Trophoblast cell (in vitro differentiated cells and primary cell): ENCODE data around the gene INPP4A.

Source experiments
- DNase-seq, 2 donors: peaks; one replicate each; pipeline ENCODE4 v3.0.0-alpha.2; 2016
- H2AFZ ChIP-seq: 2 replicates; pipeline ENCODE4 v1.6.1; 2013; ENCODE audit warnings: low read length, moderate library complexity, mild to moderate bottlenecking; ENCODE audit not compliant: insufficient read depth, poor library complexity
- H2AK5ac ChIP-seq: 2 replicates; pipeline ENCODE4 v1.6.1; 2013; ENCODE audit warnings: mild to moderate bottlenecking, low read length
- H2BK120ac ChIP-seq: 2 replicates; pipeline ENCODE4 v1.6.1; 2013; ENCODE audit warnings: low read length, mild to moderate bottlenecking, moderate library complexity; ENCODE audit not compliant: insufficient read depth, poor library complexity
- H2BK12ac ChIP-seq: 2 replicates; pipeline ENCODE4 v1.6.1; 2013; ENCODE audit warnings: mild to moderate bottlenecking, low read length, moderate library complexity
- H2BK5ac ChIP-seq: 2 replicates; pipeline ENCODE4 v1.6.1; 2013; ENCODE audit warnings: low read length, low read depth, moderate library complexity, mild to moderate bottlenecking; ENCODE audit not compliant: poor library complexity
- H3K14ac ChIP-seq: 2 replicates; pipeline ENCODE4 v1.6.1; 2013; ENCODE audit warnings: mild to moderate bottlenecking, low read length
- H3K18ac ChIP-seq: 2 replicates; pipeline ENCODE4 v1.6.1; 2013; ENCODE audit warnings: mild to moderate bottlenecking, low read length
- H3K23ac ChIP-seq: 2 replicates; pipeline ENCODE4 v1.6.1; 2013; ENCODE audit warnings: low read length
- H3K27ac ChIP-seq: 2 replicates; pipeline ENCODE4 v1.5.1; 2013; ENCODE audit warnings: low read depth, mild to moderate bottlenecking, inconsistent platforms, low read length, moderate library complexity
- H3K27me3 ChIP-seq: 2 replicates; pipeline ENCODE4 v1.6.1; 2013; ENCODE audit warnings: inconsistent platforms, mild to moderate bottlenecking, low read length, moderate library complexity; ENCODE audit not compliant: insufficient read depth
- H3K36me3 ChIP-seq, 2 experiments: 1 replicate in 1 of 2; 2 replicates in 1 of 2; pipeline ENCODE4 v1.6.1; 2013; ENCODE audit warnings: low read length in 2 of 2, mild to moderate bottlenecking in 2 of 2, moderate library complexity in 1 of 2; ENCODE audit not compliant: insufficient read depth in 2 of 2, control insufficient read depth in 1 of 2
- H3K4ac ChIP-seq: 2 replicates; pipeline ENCODE4 v1.6.1; 2013; ENCODE audit warnings: low read depth, mild to moderate bottlenecking, low read length, moderate library complexity
- H3K4me1 ChIP-seq, 2 experiments: 1 replicate in 1 of 2; 2 replicates in 1 of 2; pipeline ENCODE4 v1.6.1; 2013; ENCODE audit warnings: low read length in 2 of 2, mild to moderate bottlenecking in 2 of 2, moderate library complexity in 1 of 2; ENCODE audit not compliant: insufficient read depth in 2 of 2, control insufficient read depth in 1 of 2
- H3K4me2 ChIP-seq: 2 replicates; pipeline ENCODE4 v1.6.1; 2013; ENCODE audit warnings: inconsistent platforms, mild to moderate bottlenecking, low read length, moderate library complexity
- H3K4me3 ChIP-seq: 2 replicates; pipeline ENCODE4 v1.5.1; 2013; ENCODE audit warnings: mild to moderate bottlenecking, low read depth, low read length, inconsistent platforms
- H3K79me1 ChIP-seq: one replicate; pipeline ENCODE4 v1.6.1; 2013; ENCODE audit warnings: low read length
- H3K79me2 ChIP-seq: 2 replicates; pipeline ENCODE4 v1.6.1; 2013; ENCODE audit warnings: low read length, mild to moderate bottlenecking; ENCODE audit not compliant: control insufficient read depth, insufficient read depth, poor library complexity
- H3K9ac ChIP-seq: 2 replicates; pipeline ENCODE4 v1.6.1; 2013; ENCODE audit warnings: mild to moderate bottlenecking, low read length
- H3K9me3 ChIP-seq: 2 replicates; pipeline ENCODE4 v1.6.1; 2013; ENCODE audit warnings: low read depth, mild to moderate bottlenecking, control low read depth, inconsistent platforms, low read length; ENCODE audit not compliant: insufficient read depth
- H4K12ac ChIP-seq: 2 replicates; pipeline ENCODE4 v1.6.1; 2013; ENCODE audit warnings: low read depth, mild to moderate bottlenecking, low read length, moderate library complexity
- H4K8ac ChIP-seq: 2 replicates; pipeline ENCODE4 v1.6.1; 2013; ENCODE audit warnings: low read depth, mild to moderate bottlenecking, low read length, moderate library complexity
- H4K91ac ChIP-seq: one replicate; pipeline ENCODE4 v1.6.1; 2013; ENCODE audit warnings: low read depth, mild to moderate bottlenecking, low read length, moderate library complexity
- WGBS: extraction: QIAGEN DNeasy Blood & Tissue Kit; methylation state at CpG from one replicate; pipeline ENCODE4 v1.1.7; 2013; ENCODE audit warnings: missing lambda C conversion rate; ENCODE audit not compliant: insufficient read length, insufficient coverage; ENCODE audit errors: extremely low coverage; 5-methylcytosine and 5-hydroxymethylcytosine counted together

INPP4A gene

DNA sequence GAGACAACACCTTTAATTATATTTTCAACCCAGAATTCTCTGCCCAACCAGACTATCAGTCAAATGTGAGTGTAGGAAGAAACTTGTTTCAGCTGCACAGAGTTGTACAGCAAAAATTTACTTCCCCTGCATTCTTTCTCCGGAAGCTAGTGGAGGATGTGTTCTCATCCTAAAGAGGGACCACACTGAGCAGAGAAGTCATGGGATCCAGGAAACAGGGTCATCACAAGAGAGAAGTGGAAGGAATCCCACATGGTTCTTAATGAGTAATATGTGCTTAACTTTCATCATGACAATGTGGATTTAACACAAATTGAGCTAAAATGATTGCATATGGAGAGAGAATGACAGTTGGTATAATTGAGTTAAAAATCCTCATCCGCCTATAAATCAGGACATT, 78.2 kb downstream of the INPP4A start:
- no peak overlapping the region for H3K9ac ChIP-seq
- H4K91ac ChIP-seq = no peak overlapping the region
- no peak overlapping the region for H3K4me2 ChIP-seq
- no peak overlapping the region for H2BK120ac ChIP-seq
- H2BK5ac ChIP-seq = no peak overlapping the region
- peak in 1 of 2 donors; percentile 21 for DNase-seq
- H3K23ac ChIP-seq = no peak overlapping the region
- H2BK12ac ChIP-seq = no peak overlapping the region
- H3K27me3 ChIP-seq = no peaks in the 10 kb centered on the region
- no peaks in the 10 kb centered on the region for H3K9me3 ChIP-seq
- WGBS = no CpG with 5 or more reads among the region's 2 CpGs
- peaks cover 6 to 9% of the 10 kb centered on the region in 2 experiments for H3K36me3 ChIP-seq
- H3K4me1 ChIP-seq = no peaks in the 10 kb centered on the region
- no peak overlapping the region for H4K12ac ChIP-seq
- H2AK5ac ChIP-seq = no peak overlapping the region
- H3K27ac ChIP-seq = no peak overlapping the region
- H4K8ac ChIP-seq = no peak overlapping the region
- H3K14ac ChIP-seq = no peak overlapping the region
- no peak overlapping the region for H2AFZ ChIP-seq
- no peak overlapping the region for H3K4me3 ChIP-seq
- H3K4ac ChIP-seq = no peak overlapping the region
- H3K79me2 ChIP-seq = no peaks in the 10 kb centered on the region
- no peak overlapping the region for H3K18ac ChIP-seq
- no peaks in the 10 kb centered on the region for H3K79me1 ChIP-seq

DNA sequence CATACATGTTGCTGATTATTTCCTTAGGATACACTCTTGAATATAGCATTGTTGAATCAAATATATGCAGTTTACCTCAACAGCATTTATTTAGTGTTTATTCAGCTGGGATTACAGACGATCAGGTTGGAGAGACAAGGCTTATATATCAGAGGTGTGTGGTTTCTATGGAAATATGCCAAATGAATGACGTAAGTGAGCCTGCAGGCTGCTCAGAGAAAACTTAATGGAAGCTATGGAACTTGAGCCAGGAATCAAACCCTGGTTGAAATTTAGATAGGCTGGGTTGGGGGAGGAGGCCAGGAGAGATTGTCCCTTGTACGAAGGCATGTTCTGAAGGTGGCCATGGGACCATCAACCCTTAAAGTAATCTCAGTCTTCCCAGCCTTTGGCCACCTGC, 79.5 kb downstream of the INPP4A start:
- Histone ChIP-seq H2AFZ (no peak overlapping the region), H2AK5ac (no peak overlapping the region), H3K4me2 (no peak overlapping the region), H4K12ac (no peak overlapping the region), H3K27me3 (no peaks in the 10 kb centered on the region), H3K4ac (no peak overlapping the region), H3K18ac (no peak overlapping the region), H2BK5ac (no peak overlapping the region), H3K23ac (no peak overlapping the region), H3K36me3 (peaks cover 6 to 9% of the 10 kb centered on the region in 2 experiments), H2BK12ac (no peak overlapping the region), H3K27ac (no peak overlapping the region), H3K4me3 (no peak overlapping the region), H3K14ac (no peak overlapping the region), H3K4me1 (no peaks in the 10 kb centered on the region), H3K9me3 (no peaks in the 10 kb centered on the region), H3K9ac (no peak overlapping the region), H2BK120ac (no peak overlapping the region), H4K91ac (no peak overlapping the region), H4K8ac (no peak overlapping the region), H3K79me1 (no peaks in the 10 kb centered on the region), H3K79me2 (no peaks in the 10 kb centered on the region)
- DNase-seq = peak in 1 of 2 donors; percentile 79
- WGBS = no CpG with 5 or more reads among the region's 3 CpGs

DNA sequence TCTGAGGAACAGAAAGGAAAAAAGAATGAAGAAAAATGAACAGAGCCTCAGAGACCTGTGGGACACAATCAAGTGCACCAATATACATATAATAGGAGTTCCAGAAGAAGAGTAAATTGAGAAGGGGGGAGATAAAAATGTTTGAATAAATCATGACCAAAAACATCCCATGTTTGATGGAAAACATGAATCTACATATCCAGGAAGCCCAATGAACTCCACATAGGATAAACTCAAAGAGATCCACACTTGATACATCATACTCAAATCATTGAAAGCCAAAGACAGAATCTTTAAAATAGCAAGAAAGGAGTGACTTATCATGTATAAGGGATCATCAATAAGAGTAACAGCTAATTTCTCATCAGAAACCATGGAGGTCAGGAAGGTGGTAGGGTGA, 83.7 kb downstream of the INPP4A start:
- Histone ChIP-seq H3K9ac (no peak overlapping the region), H3K27ac (no peak overlapping the region), H3K36me3 (peaks cover 0 to 2% of the 10 kb centered on the region in 2 experiments), H4K12ac (no peak overlapping the region), H3K4me3 (no peak overlapping the region), H4K8ac (no peak overlapping the region), H4K91ac (no peak overlapping the region), H2AK5ac (no peak overlapping the region), H2BK120ac (no peak overlapping the region), H3K18ac (no peak overlapping the region), H3K23ac (no peak overlapping the region), H3K79me1 (no peaks in the 10 kb centered on the region), H2BK12ac (no peak overlapping the region), H3K4me1 (no peaks in the 10 kb centered on the region), H3K79me2 (no peaks in the 10 kb centered on the region), H2AFZ (no peak overlapping the region), H3K27me3 (no peaks in the 10 kb centered on the region), H3K9me3 (no peaks in the 10 kb centered on the region), H3K4ac (no peak overlapping the region), H3K4me2 (no peak overlapping the region), H3K14ac (no peak overlapping the region), H2BK5ac (no peak overlapping the region)
- no peak for DNase-seq

DNA sequence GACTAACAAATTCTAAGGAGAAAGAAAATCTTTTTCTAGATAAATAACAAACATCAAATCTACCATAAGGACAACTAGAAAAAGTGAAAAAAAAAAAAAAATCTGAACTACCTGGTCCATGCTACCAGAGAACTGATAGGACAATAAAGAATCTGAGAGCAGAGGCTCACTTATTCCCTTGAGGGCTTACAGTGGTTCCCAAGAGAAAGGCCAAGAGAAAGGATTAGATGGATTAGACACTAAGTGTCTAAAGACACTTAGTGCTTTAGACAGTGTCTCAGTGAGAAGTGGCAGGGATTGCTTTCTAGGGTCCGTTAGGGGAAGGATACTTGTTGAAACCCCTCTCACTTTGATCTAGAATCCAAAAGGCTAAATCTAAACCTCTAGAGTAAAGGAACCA, 85.5 kb downstream of the INPP4A start:
- H3K79me1 ChIP-seq = no peaks in the 10 kb centered on the region
- no peak overlapping the region for H3K9ac ChIP-seq
- no peak overlapping the region for H2BK120ac ChIP-seq
- no peak overlapping the region for H4K91ac ChIP-seq
- H3K4ac ChIP-seq = no peak overlapping the region
- H3K36me3 ChIP-seq = peaks cover 0 to 2% of the 10 kb centered on the region in 2 experiments
- H4K8ac ChIP-seq = no peak overlapping the region
- H2AK5ac ChIP-seq = no peak overlapping the region
- no peaks in the 10 kb centered on the region for H3K27me3 ChIP-seq
- H3K4me2 ChIP-seq = no peak overlapping the region
- no peaks in the 10 kb centered on the region for H3K9me3 ChIP-seq
- no peak overlapping the region for H3K27ac ChIP-seq
- no peaks in the 10 kb centered on the region for H3K79me2 ChIP-seq
- no peak overlapping the region for H3K23ac ChIP-seq
- H3K14ac ChIP-seq = no peak overlapping the region
- H3K18ac ChIP-seq = no peak overlapping the region
- no peak for DNase-seq
- H2AFZ ChIP-seq = no peak overlapping the region
- H3K4me3 ChIP-seq = no peak overlapping the region
- H4K12ac ChIP-seq = no peak overlapping the region
- H2BK5ac ChIP-seq = no peak overlapping the region
- H2BK12ac ChIP-seq = no peak overlapping the region
- no peaks in the 10 kb centered on the region for H3K4me1 ChIP-seq
- no CpG with 5 or more reads among the region's 1 CpG for WGBS
